Liver (tissue), 9 donors: ENCODE data around the gene SLC6A5. TPM values are rescaled to one million over a fixed set of nuclear protein-coding genes. Genes with fewer than 3 reads are reported as not detected.

Experiments used
- DNase-seq: peaks from one replicate; pipeline ENCODE4 v3.0.0-alpha.2; 2017; ENCODE audit warnings: low spot score
- H3K27ac ChIP-seq, 2 donors: one replicate each; pipeline ENCODE4 v1.7.0; 2013; ENCODE audit warnings: inconsistent platforms in 2 of 2, low read length in 2 of 2, control low read depth in 1 of 2, low read depth in 1 of 2, mild to moderate bottlenecking in 1 of 2
- H3K27me3 ChIP-seq, 4 donors: one replicate each; pipeline versions ENCODE4 v1.6.1 to v1.7.0; 2013; ENCODE audit warnings: low read length in 3 of 4, inconsistent platforms in 1 of 4, mild to moderate bottlenecking in 1 of 4, moderate library complexity in 1 of 4; ENCODE audit not compliant: control insufficient read depth in 4 of 4, insufficient read depth in 4 of 4
- H3K36me3 ChIP-seq, 4 donors: one replicate each; pipeline versions ENCODE4 v1.6.1 to v1.7.0; 2013; ENCODE audit warnings: low read length in 3 of 4, mild to moderate bottlenecking in 3 of 4, low read depth in 1 of 4, moderate library complexity in 1 of 4; ENCODE audit not compliant: control insufficient read depth in 4 of 4, insufficient read depth in 3 of 4
- H3K4me1 ChIP-seq, 4 donors: one replicate each; pipeline versions ENCODE4 v1.6.1 to v1.7.0; 2013; ENCODE audit warnings: low read length in 3 of 4, mild to moderate bottlenecking in 3 of 4, moderate library complexity in 1 of 4; ENCODE audit not compliant: control insufficient read depth in 4 of 4, insufficient read depth in 4 of 4
- H3K4me3 ChIP-seq, 3 donors: one replicate each; pipeline versions ENCODE4 v1.6.1 to v1.7.0; 2013; ENCODE audit warnings: low read length in 3 of 3, control low read depth in 1 of 3, low read depth in 1 of 3, mild to moderate bottlenecking in 1 of 3
- H3K9ac ChIP-seq, 2 donors: one replicate each; pipeline ENCODE4 v1.7.0; 2013; ENCODE audit warnings: low read length in 2 of 2, mild to moderate bottlenecking in 2 of 2, moderate library complexity in 2 of 2, control low read depth in 1 of 2, low read depth in 1 of 2
- H3K9me3 ChIP-seq, 4 donors: one replicate each; pipeline versions ENCODE4 v1.6.1 to v1.7.0; 2013; ENCODE audit warnings: low read length in 3 of 4; ENCODE audit not compliant: control insufficient read depth in 4 of 4
- FOXA2 ChIP-seq: IDR thresholded peaks from 2 replicates; pipeline ENCODE4 v1.6.1; 2016; ENCODE audit warnings: antibody characterized with exemption
- GABPA ChIP-seq, 2 donors: IDR thresholded peaks in 1 of 2; conservative IDR thresholded peaks in 1 of 2; 2 replicates each; pipeline ENCODE4 v1.6.1; 2016; ENCODE audit warnings: antibody characterized with exemption in 2 of 2, mild to moderate bottlenecking in 1 of 2, moderate library complexity in 1 of 2
- HNF4G ChIP-seq: IDR thresholded peaks from 2 replicates; pipeline ENCODE4 v1.6.1; 2016; ENCODE audit warnings: antibody characterized with exemption
- JUND ChIP-seq, 2 donors: IDR thresholded peaks; 2 replicates each; pipeline ENCODE4 v1.6.1; 2016; ENCODE audit warnings: antibody characterized with exemption in 2 of 2
- NR2F2 ChIP-seq: IDR thresholded peaks from 2 replicates; pipeline ENCODE4 v1.6.1; 2016; ENCODE audit warnings: antibody characterized with exemption
- RAD21 ChIP-seq, 2 donors: IDR thresholded peaks; 2 replicates each; pipeline ENCODE4 v1.6.1; 2016; ENCODE audit warnings: antibody characterized with exemption in 2 of 2, mild to moderate bottlenecking in 2 of 2
- SP1 ChIP-seq: IDR thresholded peaks from 2 replicates; pipeline ENCODE4 v1.6.1; 2018; ENCODE audit warnings: antibody characterized with exemption, mild to moderate bottlenecking
- TAF1 ChIP-seq: conservative IDR thresholded peaks from 2 replicates; pipeline ENCODE4 v1.6.1; 2016; ENCODE audit warnings: antibody characterized with exemption, mild to moderate bottlenecking
- YY1 ChIP-seq: IDR thresholded peaks from 2 replicates; pipeline ENCODE4 v1.6.1; 2016; ENCODE audit warnings: antibody characterized with exemption, mild to moderate bottlenecking
- WGBS: extraction: QIAGEN DNeasy Blood & Tissue Kit; methylation state at CpG from one replicate; pipeline ENCODE4 v1.1.7; 2013; 5-methylcytosine and 5-hydroxymethylcytosine counted together
- polyA plus RNA-seq, 2 donors: library from polyadenylated mRNA; stranded (reverse) in 1 of 2; unstranded in 1 of 2; fragments of 200-250 nt in 1 of 2; fragments of >200 nt in 1 of 2; fragmentation: Nextera tagmentation in 1 of 2; extraction: Ambion mirVana in 1 of 2; gene quantifications; one replicate each; pipeline versions ENCODE4 v1.2.1 to v1.2.3, GENCODE V29; 2013 to 2015
- total RNA-seq, 2 donors: library from RNA; depleted of rRNA; stranded (reverse); fragments of >200 nt; gene quantifications; one replicate each; pipeline ENCODE4 v1.2.3, GENCODE V29; 2014
- TF ChIP-seq, protein P1 (sequence below): fragments of 150-350 bp; IDR thresholded peaks from 2 replicates; pipeline ENCODE4 v1.5.1; 2017; ENCODE audit warnings: improper control_type of control experiment, low read depth, low read length; ENCODE audit not compliant: missing input control
- TF ChIP-seq, protein P2 (sequence below): IDR thresholded peaks from 2 replicates; pipeline ENCODE4 v1.6.1; 2016; ENCODE audit warnings: antibody characterized with exemption
- TF ChIP-seq, protein P3 (sequence below): IDR thresholded peaks from 2 replicates; pipeline ENCODE4 v1.6.1; 2016; ENCODE audit warnings: antibody characterized with exemption
- donor health status: healthy.
- donor health status: healthy.
- donor health status: healthy.
- donor health status: healthy.
- donor health status: healthy.

SLC6A5 gene
- total and polyA plus RNA-seq, 4 donors, result not detected

DNA sequence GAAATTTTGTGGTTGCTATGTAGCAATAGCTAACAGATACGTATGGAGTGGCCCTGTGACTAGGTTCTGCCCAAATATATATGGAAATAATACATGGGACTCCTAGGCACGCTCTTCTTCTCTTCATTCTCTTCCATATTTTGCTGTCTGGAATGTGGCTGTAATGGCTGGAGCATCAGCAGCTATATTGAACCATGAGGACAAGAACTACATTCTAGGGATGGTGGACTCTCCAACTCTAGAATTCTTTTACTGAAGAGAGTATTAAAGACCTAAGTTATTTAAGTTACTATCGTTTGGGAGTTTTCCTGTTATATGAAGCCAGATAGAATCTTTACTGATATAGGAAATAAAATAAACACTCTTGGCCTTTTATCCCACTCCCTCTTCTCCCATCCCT lies 62.4 kb downstream of the SLC6A5 start (continued):
- TF ChIP-seq, protein P1, sequence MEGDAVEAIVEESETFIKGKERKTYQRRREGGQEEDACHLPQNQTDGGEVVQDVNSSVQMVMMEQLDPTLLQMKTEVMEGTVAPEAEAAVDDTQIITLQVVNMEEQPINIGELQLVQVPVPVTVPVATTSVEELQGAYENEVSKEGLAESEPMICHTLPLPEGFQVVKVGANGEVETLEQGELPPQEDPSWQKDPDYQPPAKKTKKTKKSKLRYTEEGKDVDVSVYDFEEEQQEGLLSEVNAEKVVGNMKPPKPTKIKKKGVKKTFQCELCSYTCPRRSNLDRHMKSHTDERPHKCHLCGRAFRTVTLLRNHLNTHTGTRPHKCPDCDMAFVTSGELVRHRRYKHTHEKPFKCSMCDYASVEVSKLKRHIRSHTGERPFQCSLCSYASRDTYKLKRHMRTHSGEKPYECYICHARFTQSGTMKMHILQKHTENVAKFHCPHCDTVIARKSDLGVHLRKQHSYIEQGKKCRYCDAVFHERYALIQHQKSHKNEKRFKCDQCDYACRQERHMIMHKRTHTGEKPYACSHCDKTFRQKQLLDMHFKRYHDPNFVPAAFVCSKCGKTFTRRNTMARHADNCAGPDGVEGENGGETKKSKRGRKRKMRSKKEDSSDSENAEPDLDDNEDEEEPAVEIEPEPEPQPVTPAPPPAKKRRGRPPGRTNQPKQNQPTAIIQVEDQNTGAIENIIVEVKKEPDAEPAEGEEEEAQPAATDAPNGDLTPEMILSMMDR, result no peak

DNA sequence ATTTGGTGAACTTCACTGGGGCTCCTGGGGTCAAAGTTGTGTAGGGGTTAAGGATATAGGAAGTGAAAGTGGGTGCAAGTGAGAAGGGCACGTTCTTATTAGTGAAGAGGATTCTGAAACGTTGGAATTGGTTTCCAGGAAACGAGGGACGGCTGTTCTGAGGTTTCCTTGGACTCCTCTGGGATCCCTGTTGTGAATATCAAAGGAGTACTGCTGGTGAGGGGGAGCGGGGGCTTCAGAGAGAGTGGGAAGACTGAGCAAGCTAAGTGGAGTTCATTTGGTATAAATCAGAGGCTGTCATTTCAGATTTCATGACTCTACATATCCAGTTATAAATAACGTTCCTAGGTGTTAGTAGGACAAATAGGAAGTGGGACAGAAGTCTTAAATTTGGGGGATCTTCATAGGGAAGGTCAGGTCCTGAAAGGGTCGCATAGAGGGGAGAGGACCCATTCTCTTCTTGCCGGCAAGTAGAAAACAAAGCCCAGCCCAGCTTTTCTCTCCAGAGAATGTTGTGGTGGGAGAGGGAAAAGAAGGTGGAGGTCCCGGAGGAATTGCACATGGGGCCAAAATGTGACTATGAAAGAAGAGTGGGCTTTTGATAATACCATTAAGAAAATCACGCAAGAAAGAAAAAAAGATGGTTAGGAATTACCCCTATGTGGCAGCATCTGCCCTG lies 68.9 kb downstream of the SLC6A5 start:
- H3K4me1 ChIP-seq, result peaks cover 8 to 16% (median 12%) of the 10 kb centered on the region in 4 donors
- peaks cover 6 to 17% (median 10%) of the 10 kb centered on the region in 4 donors for H3K27me3 ChIP-seq
- no peak overlapping the region for H3K27ac ChIP-seq
- WGBS, result 3% methylated on average over 10 of the region's 10 CpGs
- H3K36me3 ChIP-seq, result no peaks in the 10 kb centered on the region
- no peak for DNase-seq
- TF ChIP-seq, protein P2, sequence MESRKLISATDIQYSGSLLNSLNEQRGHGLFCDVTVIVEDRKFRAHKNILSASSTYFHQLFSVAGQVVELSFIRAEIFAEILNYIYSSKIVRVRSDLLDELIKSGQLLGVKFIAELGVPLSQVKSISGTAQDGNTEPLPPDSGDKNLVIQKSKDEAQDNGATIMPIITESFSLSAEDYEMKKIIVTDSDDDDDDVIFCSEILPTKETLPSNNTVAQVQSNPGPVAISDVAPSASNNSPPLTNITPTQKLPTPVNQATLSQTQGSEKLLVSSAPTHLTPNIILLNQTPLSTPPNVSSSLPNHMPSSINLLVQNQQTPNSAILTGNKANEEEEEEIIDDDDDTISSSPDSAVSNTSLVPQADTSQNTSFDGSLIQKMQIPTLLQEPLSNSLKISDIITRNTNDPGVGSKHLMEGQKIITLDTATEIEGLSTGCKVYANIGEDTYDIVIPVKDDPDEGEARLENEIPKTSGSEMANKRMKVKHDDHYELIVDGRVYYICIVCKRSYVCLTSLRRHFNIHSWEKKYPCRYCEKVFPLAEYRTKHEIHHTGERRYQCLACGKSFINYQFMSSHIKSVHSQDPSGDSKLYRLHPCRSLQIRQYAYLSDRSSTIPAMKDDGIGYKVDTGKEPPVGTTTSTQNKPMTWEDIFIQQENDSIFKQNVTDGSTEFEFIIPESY, result no peak
- TF ChIP-seq YY1, result no peak
- no peak for TF ChIP-seq HNF4G
- TF ChIP-seq JUND (IDR thresholded peaks at IDR 0.05), result no peak
- no peak for TF ChIP-seq FOXA2
- TF ChIP-seq, protein P1, result no peak
- TF ChIP-seq RAD21 (IDR thresholded peaks at IDR 0.05), result no peak
- TF ChIP-seq, protein P3, sequence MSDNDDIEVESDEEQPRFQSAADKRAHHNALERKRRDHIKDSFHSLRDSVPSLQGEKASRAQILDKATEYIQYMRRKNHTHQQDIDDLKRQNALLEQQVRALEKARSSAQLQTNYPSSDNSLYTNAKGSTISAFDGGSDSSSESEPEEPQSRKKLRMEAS, result no peak
- TF ChIP-seq SP1, result no peak
- TF ChIP-seq GABPA (IDR thresholded peaks at IDR 0.05 in 1 of 2, conservative IDR thresholded peaks at IDR 0.05 in 1 of 2), result no peak
- no peak for TF ChIP-seq TAF1
- no peak for TF ChIP-seq NR2F2
- no peak overlapping the region for H3K9ac ChIP-seq
- H3K4me3 ChIP-seq, result no peak overlapping the region
- no peaks in the 10 kb centered on the region for H3K9me3 ChIP-seq
